ENCODE results near the gene KCNQ1. TPM values are rescaled to one million over a fixed set of nuclear protein-coding genes. Genes with fewer than 3 reads are reported as not detected.

The KCNQ1 gene
- total RNA-seq, 1 experiment from 2014 or later = 2.3 TPM

DNA sequence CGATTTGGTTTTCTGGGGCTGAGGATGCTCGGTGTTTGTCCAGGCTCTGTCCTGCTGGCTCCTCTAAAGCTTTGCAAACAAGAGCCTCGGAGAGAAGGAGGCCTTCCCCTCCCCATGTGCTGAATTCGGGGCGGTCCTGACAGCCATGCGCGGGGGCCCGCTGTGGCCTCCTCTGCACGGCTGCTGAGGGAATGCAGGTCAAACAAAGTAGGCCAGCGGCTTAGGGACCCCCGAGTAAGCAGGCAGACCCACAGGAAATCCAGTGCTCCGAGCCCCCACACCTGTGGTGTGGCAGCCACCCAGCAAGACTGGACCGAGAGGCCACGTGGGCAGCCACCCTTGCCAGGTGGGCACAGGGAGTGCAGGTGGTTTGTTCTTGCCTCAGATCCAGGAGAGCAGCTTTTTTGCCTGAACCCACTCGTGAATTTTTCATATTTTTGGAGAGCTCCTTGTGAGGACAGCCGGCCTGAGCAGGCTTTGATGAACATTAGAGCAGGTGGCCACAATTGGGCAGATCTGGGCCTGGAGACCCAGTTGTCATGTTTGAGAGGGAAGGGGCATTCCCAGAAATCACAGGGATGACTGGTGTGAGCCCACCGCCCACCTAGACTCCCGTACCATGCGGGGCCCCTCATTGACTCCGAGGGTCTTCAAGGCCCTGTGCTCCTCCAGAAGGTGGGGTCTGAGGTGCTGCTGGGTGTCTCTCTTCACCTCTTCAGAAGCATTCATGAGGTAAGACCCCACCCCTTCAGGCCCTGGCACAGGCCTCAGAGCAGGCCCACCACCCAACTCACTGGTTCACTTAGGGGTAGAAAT is 298.0 kb downstream of the KCNQ1 start:
- H3K79me2 ChIP-seq (ENCODE audit: insufficient read depth, low read length) = no peaks in the 10 kb centered on the region
- H3K9me3 ChIP-seq (ENCODE audit: control insufficient read depth, low read depth, low read length) = no peaks in the 10 kb centered on the region
- no peak overlapping the region for H3K9ac ChIP-seq (ENCODE audit: extremely low read depth, insufficient read length, low read length)
- no peak overlapping the region for H2BK120ac ChIP-seq (ENCODE audit: low read depth, low read length, poor library complexity, severe bottlenecking)
- no peak overlapping the region for H3K4ac ChIP-seq (ENCODE audit: low read depth, low read length)
- H3K4me2 ChIP-seq (ENCODE audit: insufficient read depth, insufficient read length, low read length) = no peak overlapping the region
- H3K4me1 Mint-ChIP-seq = peaks cover 0 to 6% of the 10 kb centered on the region in 2 experiments; a peak in 2 of 4 replicates
- no peak overlapping the region for H3K27ac ChIP-seq (ENCODE audit: insufficient read length, low read depth, low read length)
- no peak overlapping the region for H3K4me3 Mint-ChIP-seq
- no peak overlapping the region for H2BK12ac ChIP-seq (ENCODE audit: insufficient read length, low read depth, low read length)
- H2BK20ac ChIP-seq (ENCODE audit: low read depth, low read length, poor library complexity, severe bottlenecking) = no peak overlapping the region
- peaks cover 90% of the 10 kb centered on the region for H3K27me3 Mint-ChIP-seq (ENCODE audit: low read depth)
- H2BK5ac ChIP-seq (ENCODE audit: insufficient read length, low read length) = no peak overlapping the region
- no peak overlapping the region for H2AK5ac ChIP-seq (ENCODE audit: insufficient read length, low read length)
- no peak overlapping the region for H2AFZ ChIP-seq (ENCODE audit: low read length)
- no CpG with 5 or more reads among the region's 20 CpGs for WGBS (ENCODE audit: extremely low coverage, insufficient read length, low lambda C conversion rate)
- H2BK15ac ChIP-seq (ENCODE audit: low read depth, low read length) = no peak overlapping the region
- TF ChIP-seq, protein P1, sequence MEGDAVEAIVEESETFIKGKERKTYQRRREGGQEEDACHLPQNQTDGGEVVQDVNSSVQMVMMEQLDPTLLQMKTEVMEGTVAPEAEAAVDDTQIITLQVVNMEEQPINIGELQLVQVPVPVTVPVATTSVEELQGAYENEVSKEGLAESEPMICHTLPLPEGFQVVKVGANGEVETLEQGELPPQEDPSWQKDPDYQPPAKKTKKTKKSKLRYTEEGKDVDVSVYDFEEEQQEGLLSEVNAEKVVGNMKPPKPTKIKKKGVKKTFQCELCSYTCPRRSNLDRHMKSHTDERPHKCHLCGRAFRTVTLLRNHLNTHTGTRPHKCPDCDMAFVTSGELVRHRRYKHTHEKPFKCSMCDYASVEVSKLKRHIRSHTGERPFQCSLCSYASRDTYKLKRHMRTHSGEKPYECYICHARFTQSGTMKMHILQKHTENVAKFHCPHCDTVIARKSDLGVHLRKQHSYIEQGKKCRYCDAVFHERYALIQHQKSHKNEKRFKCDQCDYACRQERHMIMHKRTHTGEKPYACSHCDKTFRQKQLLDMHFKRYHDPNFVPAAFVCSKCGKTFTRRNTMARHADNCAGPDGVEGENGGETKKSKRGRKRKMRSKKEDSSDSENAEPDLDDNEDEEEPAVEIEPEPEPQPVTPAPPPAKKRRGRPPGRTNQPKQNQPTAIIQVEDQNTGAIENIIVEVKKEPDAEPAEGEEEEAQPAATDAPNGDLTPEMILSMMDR (conservative IDR thresholded peaks at IDR 0.05) = no peak
- H3K23me2 ChIP-seq (ENCODE audit: insufficient read length, low read depth, low read length, poor library complexity, severe bottlenecking) = no peaks in the 10 kb centered on the region
- no peaks in the 10 kb centered on the region for H4K20me1 ChIP-seq (ENCODE audit: control insufficient read depth, insufficient read depth, insufficient read length)
- no peak overlapping the region for H3K18ac ChIP-seq (ENCODE audit: insufficient read length, low read depth, low read length)
- no peak overlapping the region for H3K56ac ChIP-seq (ENCODE audit: insufficient read length, low read depth, low read length)
- H4K5ac ChIP-seq (ENCODE audit: insufficient read length, low read depth, low read length) = no peak overlapping the region
- H3K4me1 ChIP-seq (ENCODE audit: insufficient read depth, low read length) = no peaks in the 10 kb centered on the region
- DNase-seq = no peak
- no peak overlapping the region for H3T11ph ChIP-seq (ENCODE audit: low read length)
- H3K23ac ChIP-seq (ENCODE audit: insufficient read length, low read depth, low read length) = no peak overlapping the region
- no peak overlapping the region for H4K8ac ChIP-seq (replicated peaks; ENCODE audit: insufficient read length, low read depth, low read length)
- no peak overlapping the region for H4K91ac ChIP-seq (ENCODE audit: insufficient read length, low read depth, low read length)
- H3K14ac ChIP-seq (ENCODE audit: insufficient read depth, low read length) = peak overlapping the region; percentile 47; the same call in 1 of the 2 replicates
- no peaks in the 10 kb centered on the region for H3K79me1 ChIP-seq (ENCODE audit: insufficient read depth, low read depth, low read length, poor library complexity, severe bottlenecking)
- H3K9me3 Mint-ChIP-seq = peaks cover 2 to 3% of the 10 kb centered on the region in 2 experiments; a peak in 3 of 5 replicates
- no peaks in the 10 kb centered on the region; a peak in 1 of 7 replicates for H3K36me3 Mint-ChIP-seq (ENCODE audit: insufficient read depth in 1 of 3, low read depth in 3 of 3)
- H3K27me3 ChIP-seq (ENCODE audit: insufficient read depth, low read length) = no peaks in the 10 kb centered on the region; the same call in 1 of the 2 replicates
- H3K27ac Mint-ChIP-seq = no peak overlapping the region

All from H9 (cell line).